Left lung (tissue), 10 donors: Measurements from ENCODE around the gene GALC. TPM values are rescaled to one million over a fixed set of nuclear protein-coding genes. Genes with fewer than 3 reads are reported as not detected.

ENCODE experiments used
- ATAC-seq: fragments of 200-7000 bp; cut with Tn5 transposase; one replicate; pipeline ENCODE4 v1.9.1; 2020; ENCODE audit warnings: moderate library complexity
- DNase-seq, 4 donors: peaks; one replicate each; pipeline ENCODE4 v3.0.0-alpha.2; 2013 to 2020
- H3K27ac ChIP-seq, 2 donors: fragments of 200-600 bp; sonication (generic) in 1 of 2; one replicate each; pipeline versions ENCODE4 v1.5.0 to v1.8.0; 2020 to 2021
- H3K27me3 ChIP-seq, 2 donors: fragments of 200-600 bp; sonication (generic) in 1 of 2; one replicate each; pipeline versions ENCODE4 v1.5.0 to v1.8.0; 2020 to 2021
- H3K36me3 ChIP-seq, 2 donors: fragments of 200-600 bp; sonication (generic) in 1 of 2; one replicate each; pipeline versions ENCODE4 v1.5.0 to v1.8.0; 2020 to 2021
- H3K4me1 ChIP-seq, 2 donors: fragments of 200-600 bp; one replicate each; pipeline ENCODE4 v1.8.0; 2021
- H3K4me3 ChIP-seq, 2 donors: fragments of 200-600 bp; sonication (generic) in 1 of 2; one replicate each; pipeline versions ENCODE4 v1.5.0 to v1.8.0; 2020 to 2021; ENCODE audit warnings: mild to moderate bottlenecking in 1 of 2
- H3K9me3 ChIP-seq, 2 donors: fragments of 200-600 bp; sonication (generic) in 1 of 2; one replicate each; pipeline versions ENCODE4 v1.5.0 to v1.8.0; 2020 to 2021
- CTCF ChIP-seq, 2 donors: fragments of 200-600 bp; sonication (generic) in 1 of 2; IDR thresholded peaks; one replicate each; pipeline versions ENCODE4 v1.5.0 to v1.8.0; 2021; ENCODE audit warnings: antibody characterized with exemption in 2 of 2
- intact Hi-C, 2 donors: fragments of 100-400 bp; cut with DNase I; formaldehyde crosslinking; loops; one replicate each; pipeline versions ENCODE4 v1.11.2 to v1.14.2; 2022
- polyA plus RNA-seq, 6 donors: library from polyadenylated mRNA; unstranded; fragments of 120-200 nt; gene quantifications; one replicate each; pipeline ENCODE4 v1.2.1, GENCODE V29; 2013; ENCODE audit not compliant: insufficient read length in 6 of 6
- total RNA-seq, 2 donors: library from RNA; stranded (reverse); fragmentation: NEBNext Ultra II Directional; extraction: Animal tissue kit (Norgen Biotek cat#: 25700); gene quantifications; one replicate each; pipeline ENCODE4 v1.2.1, GENCODE V29; 2021
- donor health status: DM: no; HTN: yes; CAD: no.
- donor health status: DM: no; HTN: no; CAD: no.

GALC gene
- total and polyA plus RNA-seq, 8 donors, result 29.3 to 48.3 (median 33.2) TPM

- intact Hi-C loops, result no loop called here
- TF ChIP-seq CTCF (IDR thresholded peaks at IDR 0.05), result no peak
- H3K9me3 ChIP-seq, result no peaks in the 10 kb centered on the region
Observed at GRCh38 chr14:87894920-87895319, 98.1 kb downstream of the GALC start.

DNA sequence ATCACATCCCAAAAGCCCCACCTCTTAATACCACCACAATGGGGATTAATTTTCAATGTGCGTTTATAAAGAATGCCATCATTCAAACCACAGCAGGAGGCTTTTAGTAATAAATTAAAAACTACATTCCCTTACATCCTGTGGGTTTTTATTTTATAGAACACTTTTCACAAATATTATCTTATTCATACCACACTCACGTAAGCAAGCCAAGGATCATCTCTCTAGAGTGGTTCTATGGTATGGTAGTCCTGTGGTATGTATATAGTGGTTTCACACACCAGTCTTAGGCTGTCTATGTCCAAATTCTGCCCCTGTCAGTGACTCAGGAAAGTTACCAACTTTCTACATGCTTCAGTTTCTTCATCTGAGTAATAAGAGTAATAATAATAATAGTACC, 100.2 kb downstream of the GALC start:
- intact Hi-C loops, result no loop called here
- no peak for TF ChIP-seq CTCF (IDR thresholded peaks at IDR 0.05)
- ATAC-seq, result no peak
- no peak overlapping the region for H3K4me3 ChIP-seq
- no peaks in the 10 kb centered on the region for H3K9me3 ChIP-seq
- no peaks in the 10 kb centered on the region for H3K4me1 ChIP-seq
- H3K36me3 ChIP-seq, result no peaks in the 10 kb centered on the region
- H3K27me3 ChIP-seq, result peaks cover 0 to 11% of the 10 kb centered on the region in 2 donors
- H3K27ac ChIP-seq, result no peak overlapping the region
- no peak for DNase-seq

More at GRCh38 chr14:87894920-87895319, 98.1 kb downstream of the GALC start:
- Histone ChIP-seq H3K36me3 (no peaks in the 10 kb centered on the region), H3K27ac (no peak overlapping the region), H3K4me3 (no peak overlapping the region), H3K27me3 (peaks cover 0 to 28% of the 10 kb centered on the region in 2 donors), H3K4me1 (no peaks in the 10 kb centered on the region)
- DNase-seq (no peak), ATAC-seq (no peak)

DNA sequence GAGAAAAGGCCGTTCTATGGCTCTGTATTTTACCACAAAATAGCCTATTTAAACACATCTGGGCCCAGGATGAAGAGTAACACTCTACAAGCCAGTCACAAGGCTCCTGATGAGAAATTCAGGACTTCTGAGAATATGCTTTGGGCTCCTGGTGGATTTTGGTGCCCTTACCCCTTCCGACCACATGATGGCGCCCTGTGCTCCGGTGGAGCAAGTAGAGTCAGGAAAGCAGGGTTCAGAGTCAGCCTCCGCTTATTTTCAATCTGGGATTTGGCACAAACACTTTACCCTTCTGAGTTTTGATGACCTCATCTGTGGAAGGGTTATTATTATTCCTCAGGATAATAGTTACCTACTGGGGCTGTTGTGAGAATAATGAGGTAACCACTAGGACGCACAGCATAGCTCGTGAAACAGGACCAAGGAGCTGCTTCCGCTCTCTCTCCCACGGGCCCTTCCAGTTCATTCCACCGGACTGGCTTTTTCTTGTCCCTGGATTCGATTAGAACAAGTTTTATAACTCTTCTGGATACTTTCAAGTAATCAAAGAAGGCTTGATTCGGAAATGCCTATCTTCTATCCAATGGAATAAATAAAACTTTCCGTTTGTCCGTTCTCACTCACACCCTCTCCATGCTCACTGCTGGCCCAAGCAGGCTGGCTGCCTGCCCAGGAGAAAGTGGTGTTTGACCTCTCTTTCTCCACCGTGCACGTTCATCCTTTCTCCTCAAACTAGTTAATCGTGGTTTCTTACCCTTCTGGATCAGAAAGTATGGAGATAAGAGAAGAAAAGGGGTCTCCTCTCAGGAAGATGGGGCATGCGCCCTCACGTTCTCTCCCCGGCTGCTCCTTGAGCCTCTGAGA, 104.6 kb downstream of the GALC start:
- TF ChIP-seq CTCF (IDR thresholded peaks at IDR 0.05), result no peak
- H3K27me3 ChIP-seq, result no peaks in the 10 kb centered on the region
- H3K9me3 ChIP-seq, result no peaks in the 10 kb centered on the region
- no peaks in the 10 kb centered on the region for H3K4me1 ChIP-seq
- no peaks in the 10 kb centered on the region for H3K36me3 ChIP-seq
- DNase-seq (peak in 1 of 4 donors; percentile 36), ATAC-seq (peak; percentile 54)
- H3K4me3 ChIP-seq, result no peak overlapping the region
- intact Hi-C loops, result no loop called here
- H3K27ac ChIP-seq, result no peak overlapping the region

DNA sequence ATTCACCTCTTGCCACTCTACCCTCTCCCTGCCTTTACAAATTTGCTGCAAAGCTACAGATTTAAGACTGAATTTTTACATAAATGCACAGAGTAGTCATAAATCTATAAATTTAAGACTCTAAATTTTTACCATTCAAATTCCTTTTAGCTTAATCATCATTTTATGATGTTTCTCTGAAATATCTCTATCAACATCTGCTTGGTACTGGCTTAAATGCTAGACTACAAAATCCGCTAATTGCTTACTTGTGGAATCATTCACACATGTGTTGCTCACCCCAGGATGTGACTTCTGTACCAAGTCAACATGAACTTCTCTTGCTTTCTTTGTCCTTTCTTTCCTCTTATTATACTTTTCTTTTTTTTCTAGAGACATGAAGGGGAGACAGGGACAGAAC, 109.2 kb downstream of the GALC start:
- no peaks in the 10 kb centered on the region for H3K9me3 ChIP-seq
- intact Hi-C loops, result no loop called here
- H3K36me3 ChIP-seq, result no peaks in the 10 kb centered on the region
- no peak for DNase-seq
- H3K4me3 ChIP-seq, result no peak overlapping the region
- TF ChIP-seq CTCF (IDR thresholded peaks at IDR 0.05), result no peak
- H3K27ac ChIP-seq, result no peak overlapping the region
- no peak for ATAC-seq
- no peaks in the 10 kb centered on the region for H3K27me3 ChIP-seq
- no peaks in the 10 kb centered on the region for H3K4me1 ChIP-seq

Other genes starting within 250 kb of the GALC start
- 10 to 100 TPM in 1 of 2 donors, 1 to 10 TPM in 1; 3.1 to 11.1 TPM for gene GPR65, start 12.0 kb upstream of the GALC start, total RNA-seq
- gene GPR65, start 12.0 kb upstream of the GALC start, polyA plus RNA-seq, result under 1 TPM; 0.54 to 0.82 (median 0.71) TPM